IPS-11a (cell line): ENCODE measurements around the gene DSCAML1.
"Not testable (repeated sequence)": the region's sequence is repeated elsewhere in the genome, so short reads cannot be mapped to it uniquely, and the experiment has no call there.

Experiments
- H3K4me3 ChIP-seq: one replicate; pipeline ENCODE4 v1.5.1; 2013; ENCODE audit warnings: low read depth, low read length, control low read depth

Gene DSCAML1

DNA sequence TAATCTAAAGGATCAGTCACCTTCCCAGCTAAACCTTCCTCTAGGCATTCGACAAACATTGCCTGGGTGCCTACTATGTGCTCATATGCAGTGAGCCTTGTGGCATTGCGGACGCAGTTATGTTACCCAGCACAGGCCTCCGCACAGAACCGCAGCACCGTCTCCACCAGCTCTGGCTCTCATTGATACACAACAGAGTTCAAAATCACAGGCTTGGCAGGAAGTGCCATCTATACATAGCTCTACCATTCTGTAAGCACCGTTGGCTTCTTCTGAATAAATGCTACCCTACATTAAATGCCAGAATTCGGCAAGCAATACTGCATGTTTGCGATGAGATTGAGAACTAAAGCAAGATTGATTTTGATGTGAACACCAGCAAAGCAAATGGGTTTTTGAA, 31.0 kb downstream of the DSCAML1 start:
- H3K4me3 ChIP-seq: no peak overlapping the region

DNA sequence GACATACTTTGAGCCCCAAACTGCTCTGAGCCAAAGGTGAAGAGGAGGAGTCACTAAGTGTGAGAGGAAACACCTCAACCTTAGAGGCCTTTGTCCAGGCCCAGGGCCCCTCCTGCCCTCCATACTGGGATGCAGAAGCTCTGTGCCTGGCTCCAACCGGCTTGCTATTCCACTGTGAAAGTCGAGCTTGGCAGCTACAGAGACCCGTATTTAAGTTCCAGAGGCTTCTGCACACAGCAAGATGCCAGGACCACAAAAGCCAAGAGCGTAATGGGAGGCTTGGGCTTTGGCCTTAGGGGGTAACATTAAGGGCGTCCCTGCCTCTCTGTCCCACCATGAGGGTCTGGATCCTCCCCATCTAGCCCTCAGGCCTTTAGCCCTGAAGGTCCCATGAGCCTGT, 31.9 kb downstream of the DSCAML1 start:
- no peak overlapping the region for H3K4me3 ChIP-seq

DNA sequence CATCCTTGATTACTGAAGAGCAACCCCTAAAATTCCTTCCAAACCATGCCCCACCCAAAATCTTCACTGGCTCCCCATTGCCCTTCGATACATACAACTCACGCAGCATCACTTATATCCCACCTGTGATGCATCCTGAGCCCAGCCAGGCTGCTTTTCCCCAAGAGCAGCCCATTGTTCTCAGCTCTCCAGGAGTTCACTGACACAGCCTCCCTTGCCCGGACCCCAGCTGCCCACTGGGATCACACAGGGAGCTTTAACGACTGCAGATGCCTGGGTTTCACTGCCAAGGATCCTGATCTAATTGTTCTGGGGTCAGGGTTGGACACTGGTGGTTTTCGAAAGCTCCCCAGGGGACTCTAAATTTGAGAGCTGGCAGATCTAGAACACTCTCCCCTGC, 33.6 kb downstream of the DSCAML1 start:
- H3K4me3 ChIP-seq: not testable (repeated sequence)

DNA sequence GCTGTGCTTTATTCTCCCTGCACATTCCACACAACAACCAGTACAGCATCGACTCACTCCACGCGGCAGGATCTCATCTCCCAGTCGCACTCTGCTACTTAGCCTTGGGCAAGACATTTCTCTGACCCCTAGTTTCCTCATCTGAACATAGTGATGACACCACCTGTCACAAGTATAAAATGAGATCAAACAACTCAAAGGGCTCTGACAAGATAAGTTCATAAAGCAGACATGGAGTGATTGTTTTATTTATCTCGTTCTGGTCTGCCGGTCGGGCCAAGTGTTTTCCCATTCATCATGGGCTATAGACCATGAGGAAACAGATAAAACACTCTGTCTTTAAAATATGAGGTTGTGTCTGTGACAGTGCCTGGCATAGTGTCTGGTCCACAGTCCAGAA, 35.0 kb downstream of the DSCAML1 start:
- no peak overlapping the region for H3K4me3 ChIP-seq

DNA sequence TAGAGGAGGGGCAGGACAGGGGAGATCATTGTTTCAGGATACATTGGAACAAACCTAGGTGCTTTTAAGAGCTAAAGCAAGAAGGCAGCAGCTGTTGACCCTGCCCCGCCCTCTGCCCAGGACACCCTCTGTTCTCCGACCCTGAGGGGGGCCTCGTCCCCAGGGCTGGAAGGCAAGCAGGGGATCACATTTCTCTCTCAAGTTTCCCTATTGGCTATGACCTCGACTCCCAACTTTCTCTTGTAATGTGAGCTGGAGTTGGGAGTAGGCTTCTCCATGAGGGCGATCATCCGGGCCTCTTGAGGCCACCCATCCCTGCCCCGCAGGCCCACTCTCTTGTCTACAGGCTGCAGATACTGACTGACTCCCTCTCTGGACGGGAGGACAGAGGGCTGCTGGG, 37.7 kb downstream of the DSCAML1 start:
- no peak overlapping the region for H3K4me3 ChIP-seq

DNA sequence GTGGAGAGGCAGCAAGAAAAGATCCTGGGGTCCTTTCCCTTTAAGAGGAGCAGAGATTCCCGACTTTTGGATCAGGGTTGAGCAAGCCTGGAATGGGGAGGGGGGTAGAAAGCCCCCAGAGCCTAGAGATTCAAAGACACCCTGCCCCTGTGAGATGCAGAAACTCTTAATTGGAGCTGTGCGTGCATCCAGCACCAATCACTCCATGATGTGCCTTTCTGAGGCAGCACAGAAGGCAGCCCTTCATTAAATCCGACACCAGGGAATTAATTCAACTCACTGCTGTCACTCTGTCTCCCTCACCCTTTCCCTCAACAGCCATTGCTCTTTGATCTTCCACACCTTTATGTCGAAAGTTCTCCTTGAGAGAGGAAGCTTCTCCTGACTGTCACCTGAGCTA, 43.0 kb downstream of the DSCAML1 start:
- no peak overlapping the region for H3K4me3 ChIP-seq

DNA sequence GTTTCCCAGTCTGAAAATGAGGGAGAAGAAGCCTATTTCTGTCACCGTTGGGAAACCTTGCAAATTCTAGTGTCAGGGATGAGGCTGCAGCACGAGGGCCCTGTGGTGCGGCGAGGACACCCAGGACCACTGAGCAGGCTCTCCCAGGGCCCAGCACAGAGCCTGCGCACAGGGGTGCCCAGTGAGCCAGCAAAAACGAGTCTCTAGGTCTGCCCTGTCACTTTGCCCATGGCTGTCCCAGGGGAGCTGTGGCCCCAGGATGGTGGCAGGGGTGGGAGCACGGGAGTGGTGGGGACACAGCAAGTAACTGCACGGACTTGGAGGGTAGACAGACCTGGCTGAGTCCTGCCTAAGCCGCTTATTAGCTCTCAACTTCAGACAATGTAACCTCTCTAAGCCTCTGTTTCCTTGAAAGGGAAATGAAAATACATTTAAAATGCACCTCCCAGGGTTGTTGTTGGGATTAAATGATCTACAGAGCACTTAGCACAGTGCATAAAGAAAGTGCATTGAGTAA, 44.2 kb downstream of the DSCAML1 start:
- no peak overlapping the region for H3K4me3 ChIP-seq

DNA sequence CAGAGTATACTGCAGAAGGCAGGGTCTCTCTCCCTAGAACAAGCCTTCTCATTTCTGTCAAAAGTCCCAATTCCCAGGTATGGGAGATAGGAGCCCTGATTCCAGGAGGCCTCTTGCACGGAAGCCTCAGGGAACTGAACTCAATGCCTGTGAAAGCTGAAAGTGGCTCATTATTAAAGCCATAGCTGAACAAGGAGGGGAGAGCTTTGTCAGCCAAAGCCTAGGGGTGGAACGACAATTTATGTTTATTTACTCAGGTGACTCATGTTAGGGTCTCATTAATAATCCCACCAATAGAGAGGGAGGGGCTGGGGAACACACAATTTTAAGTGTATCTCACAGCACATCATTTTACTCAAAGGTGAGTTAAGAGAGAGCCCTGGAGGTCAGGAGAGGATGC, 44.9 kb downstream of the DSCAML1 start:
- no peak overlapping the region for H3K4me3 ChIP-seq

DNA sequence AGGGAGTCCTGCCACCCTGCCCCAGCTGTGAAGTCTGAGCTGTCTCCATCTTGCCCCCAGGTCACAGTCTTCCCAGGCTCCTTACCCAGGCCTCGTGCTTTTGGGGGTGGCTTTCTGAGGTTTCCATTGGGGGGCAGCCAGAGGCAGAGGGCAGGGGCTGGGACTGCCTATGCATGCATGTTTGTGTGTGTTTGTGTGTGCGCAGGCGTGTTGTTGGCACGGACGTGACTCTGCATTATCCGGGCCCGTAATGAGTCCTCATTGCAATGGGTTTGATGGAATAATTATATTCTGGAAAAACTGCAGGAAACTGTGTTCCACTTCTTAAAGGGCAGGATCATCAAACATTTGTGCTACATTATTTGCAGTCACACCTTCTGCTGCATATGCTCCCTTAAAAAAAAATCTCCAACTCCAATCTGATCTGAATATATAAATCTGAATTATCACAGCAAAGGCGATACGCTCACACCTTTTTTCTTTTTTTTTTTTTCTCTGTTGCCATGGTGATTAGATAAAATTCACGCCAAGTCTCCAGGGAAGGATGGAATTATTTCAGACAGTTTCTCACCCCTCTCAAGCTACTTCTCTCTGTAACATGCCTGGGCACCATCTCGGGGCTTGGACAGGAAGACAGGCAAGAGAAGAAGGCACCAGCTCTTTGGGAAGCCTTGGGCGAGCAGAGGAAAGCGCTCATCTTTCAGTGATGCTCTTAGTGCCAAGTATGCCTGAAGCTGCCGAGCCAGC, 45.9 kb downstream of the DSCAML1 start:
- no peak overlapping the region for H3K4me3 ChIP-seq

DNA sequence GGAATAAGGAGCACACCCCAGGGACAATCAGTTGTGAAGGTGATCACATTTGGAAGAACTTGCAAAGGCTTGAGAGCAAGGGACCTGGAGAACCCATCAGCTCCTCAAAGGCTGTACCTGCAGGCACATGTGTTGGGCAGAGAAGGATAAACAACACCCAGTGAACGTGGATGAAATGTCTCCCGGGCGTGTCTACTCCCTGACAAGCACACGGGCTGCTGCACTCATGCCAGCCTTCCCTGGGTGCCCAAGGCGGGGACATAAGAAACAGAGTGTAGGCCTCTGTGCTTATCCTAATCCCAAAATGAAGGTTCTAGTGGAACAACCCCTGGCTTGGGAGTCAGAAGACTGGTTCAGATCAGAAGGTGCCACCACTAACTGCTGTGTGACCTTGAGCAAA, 46.7 kb downstream of the DSCAML1 start:
- H3K4me3 ChIP-seq: no peak overlapping the region

DNA sequence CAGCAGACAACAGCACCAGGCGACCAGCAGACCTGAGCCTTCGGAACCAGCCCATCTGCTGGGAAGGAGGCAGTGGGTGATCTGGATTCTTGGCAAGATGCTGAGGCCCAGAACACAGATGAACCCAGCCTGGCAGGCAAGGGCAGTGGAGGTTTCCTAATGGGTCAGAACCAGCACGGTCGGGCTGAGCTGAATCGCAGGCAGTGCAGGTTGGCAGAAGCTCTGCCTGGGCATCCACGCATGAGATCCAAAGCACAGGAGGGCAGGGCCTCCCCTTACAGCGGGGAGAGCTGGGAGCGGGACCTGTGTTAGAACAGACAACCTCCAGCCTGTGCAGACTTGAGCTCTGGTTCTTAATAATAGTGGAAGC, 47.5 kb downstream of the DSCAML1 start:
- H3K4me3 ChIP-seq: no peak overlapping the region

DNA sequence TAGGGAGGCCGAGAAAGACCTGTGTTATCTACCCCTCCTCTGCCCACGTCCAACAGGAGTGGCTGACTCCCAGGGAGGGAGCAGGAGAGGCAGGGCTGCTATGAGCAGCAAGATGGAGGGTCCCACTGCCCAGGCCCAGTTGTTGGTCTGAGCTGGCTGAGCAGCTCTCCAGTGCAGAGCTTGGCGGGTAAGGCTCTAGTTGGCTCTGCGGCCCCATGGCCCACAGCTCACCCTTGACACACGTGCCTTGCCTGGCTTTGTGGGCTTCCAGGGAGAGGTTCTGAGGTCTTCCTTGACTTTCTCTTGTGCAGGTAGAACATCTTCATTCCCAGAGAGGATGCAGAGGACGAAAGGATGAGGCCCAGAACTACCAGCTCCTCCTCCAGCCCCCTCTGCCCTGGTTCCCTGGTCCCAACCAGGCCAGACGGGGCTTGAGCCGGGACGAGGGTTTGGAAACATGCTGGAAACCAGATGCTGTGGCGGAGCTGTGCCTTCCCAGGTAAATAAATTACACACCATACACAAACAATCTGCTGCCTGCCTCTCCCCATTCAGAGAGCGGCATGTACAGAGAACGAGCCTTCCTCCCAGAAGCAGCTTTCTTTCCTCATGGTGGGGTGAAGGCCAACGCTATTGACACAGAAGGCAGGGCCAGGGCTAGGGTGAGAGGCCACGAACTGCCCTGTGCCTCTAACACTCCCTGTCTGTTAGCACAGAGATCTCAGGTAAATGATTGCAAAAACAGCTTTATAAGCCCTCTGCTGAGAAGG, 48.1 kb downstream of the DSCAML1 start:
- H3K4me3 ChIP-seq: no peak overlapping the region

DNA sequence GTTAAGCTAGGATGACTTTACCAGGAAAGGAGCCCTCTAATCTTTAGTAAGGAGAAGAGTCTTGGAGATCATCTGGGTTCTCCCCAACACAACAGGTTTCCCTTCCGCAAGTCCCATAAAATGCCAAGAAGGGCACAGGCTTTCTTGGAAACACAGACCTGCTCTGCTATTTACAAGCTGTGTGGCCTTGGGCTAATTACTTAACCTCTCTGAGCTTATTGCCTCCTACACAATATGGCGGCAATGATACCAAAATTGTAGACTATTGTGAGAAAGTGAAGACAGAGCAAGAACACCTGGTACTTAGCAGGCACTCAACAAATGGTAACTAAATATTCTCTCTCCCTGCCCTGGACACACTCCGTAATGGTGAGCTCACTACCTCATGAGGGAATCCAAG, 49.1 kb downstream of the DSCAML1 start:
- H3K4me3 ChIP-seq: no peak overlapping the region

DNA sequence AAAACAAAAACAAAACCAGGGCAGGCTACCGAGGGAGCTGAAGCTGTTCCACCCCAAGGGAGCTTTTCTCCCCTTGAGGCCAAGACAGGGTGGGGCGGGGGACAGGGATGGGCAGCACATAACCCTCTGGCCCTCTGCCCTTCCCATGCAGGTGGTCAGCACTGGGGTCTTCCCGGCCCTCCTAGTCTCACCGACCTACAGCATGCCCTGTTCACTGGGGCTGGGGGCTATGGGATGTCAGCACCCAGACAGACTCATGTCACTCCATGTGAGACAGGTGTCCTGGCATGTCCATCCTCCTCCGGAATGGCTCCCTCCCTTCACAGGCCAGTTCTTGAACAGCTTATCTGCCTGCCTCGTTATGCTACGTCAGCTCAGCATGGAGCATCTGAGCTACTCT, 51.7 kb downstream of the DSCAML1 start:
- no peak overlapping the region for H3K4me3 ChIP-seq

DNA sequence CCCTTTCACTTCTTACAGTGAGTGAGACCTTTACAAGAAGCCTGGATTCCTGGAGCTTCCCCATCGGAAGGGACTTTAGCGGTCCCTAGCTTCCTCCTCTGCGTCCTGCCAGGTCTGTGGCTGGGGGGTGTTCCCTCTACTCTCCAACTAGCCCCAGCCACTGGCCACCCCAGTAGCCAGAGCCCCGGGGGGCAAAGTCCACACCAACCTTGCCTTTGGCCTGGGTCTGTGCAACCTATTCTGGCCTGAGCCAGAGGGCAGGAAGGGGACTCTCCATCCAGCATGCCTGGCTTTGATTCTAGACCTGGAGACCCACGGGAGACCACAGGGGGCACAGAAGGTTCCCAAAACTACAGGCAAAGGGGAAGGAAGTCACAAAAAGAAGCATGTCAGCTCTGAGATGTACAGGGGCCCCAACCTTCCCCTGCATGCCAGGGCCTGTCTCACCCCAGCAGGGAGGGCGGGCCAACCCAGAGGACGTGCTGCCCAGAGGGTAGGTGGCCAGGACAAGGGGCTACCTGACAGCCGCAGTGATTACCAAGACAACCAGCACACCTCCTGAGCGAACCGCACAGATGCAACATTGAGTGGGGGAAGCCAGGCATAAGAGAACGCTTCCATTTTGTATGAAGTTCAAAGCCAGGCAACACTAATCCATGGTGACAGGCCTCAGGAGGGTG, 52.4 kb downstream of the DSCAML1 start:
- H3K4me3 ChIP-seq: no peak overlapping the region

DNA sequence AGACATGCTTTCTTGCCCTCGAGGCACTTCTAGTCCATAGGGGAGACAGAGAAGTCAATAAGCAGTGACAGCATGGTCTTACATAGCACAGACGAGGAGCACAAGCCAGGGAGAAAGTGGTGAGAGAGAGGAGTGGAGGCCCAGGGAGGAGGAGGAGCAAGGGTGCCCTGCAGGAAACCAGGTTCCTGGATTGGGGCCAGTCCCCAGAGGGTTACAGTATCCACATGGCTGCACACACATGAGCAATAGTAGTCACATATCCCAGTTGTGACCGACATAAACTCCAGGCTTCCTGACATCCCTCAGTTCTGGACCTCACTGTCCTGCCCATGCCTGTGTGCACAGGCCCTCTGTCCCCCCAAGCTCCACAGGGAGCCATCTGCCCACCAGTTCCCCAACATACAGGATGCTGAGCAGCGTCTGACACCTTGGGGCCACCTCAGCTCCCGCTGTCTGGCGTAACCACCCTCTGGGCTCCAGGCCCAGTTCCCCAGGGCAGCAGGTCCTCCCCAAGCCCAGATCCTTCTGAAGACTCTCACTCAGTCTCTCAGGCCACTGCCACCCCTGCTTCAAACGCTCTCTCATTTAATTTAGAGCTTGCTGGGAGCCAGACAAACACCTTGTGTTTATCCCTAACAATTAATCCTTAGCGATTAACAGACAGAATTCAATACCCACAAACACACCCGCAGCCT, 53.7 kb downstream of the DSCAML1 start:
- no peak overlapping the region for H3K4me3 ChIP-seq

DNA sequence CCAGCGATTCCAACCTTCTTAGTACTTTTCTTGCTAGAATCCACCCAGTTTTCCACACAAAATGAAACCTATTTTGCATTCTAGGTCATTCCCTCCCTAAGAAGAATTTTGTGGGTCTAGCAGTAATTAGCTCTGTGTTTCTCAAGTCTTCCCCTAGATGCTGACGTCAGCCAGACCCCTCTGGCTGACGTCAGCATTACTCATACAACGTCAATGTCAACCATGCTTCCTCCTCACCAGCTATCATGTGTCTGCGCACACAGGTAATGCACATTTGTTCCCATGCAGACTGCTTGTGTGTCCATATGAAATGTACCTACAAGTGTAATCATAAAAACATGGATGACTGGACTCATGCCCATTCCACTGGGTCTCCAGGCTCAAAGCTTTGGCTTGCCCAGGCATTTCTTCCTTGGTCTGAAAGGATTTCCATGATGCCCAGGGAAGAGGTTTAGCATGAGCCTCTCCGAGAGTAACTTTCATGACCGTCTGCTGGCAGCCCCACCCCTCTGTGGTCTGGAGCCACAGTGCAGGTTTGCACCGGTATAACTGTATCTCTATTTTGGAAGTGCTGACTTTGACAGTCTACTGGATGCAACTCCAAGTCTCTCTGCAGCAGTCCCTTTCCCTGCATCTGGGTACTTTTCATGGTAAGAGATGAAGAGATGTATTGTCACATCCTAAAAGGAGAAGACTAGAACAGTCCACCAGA, 58.6 kb downstream of the DSCAML1 start:
- no peak overlapping the region for H3K4me3 ChIP-seq

DNA sequence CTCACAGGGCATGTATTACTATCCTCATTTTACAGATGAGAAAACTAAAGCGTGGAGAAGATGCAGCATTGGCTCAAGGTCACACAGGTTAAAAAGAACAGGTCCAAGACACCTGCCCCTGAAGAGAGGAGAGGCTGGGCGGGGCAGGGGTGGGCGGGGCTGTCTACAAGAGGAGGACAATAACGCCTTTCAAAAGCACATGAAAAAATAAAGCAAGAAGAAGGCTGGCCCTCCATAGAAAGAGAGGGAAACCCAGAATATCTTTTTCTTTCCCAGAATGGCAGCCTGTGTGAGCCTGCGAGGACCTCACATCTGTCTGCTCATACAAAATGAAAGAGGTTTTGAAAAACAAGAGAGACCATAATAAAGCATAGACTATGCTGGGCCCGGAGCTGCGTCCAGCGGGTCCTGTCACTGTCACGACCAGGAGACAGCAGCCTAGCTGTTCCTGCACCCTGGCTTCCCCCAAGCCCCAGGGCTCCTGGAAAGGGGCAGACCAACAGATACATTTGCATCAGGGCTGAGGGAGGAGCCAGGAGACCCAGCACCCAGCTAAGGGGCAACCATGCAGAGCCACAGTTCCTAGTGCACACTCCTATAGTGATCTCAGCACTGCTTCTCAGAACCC, 61.6 kb downstream of the DSCAML1 start:
- no peak overlapping the region for H3K4me3 ChIP-seq

DNA sequence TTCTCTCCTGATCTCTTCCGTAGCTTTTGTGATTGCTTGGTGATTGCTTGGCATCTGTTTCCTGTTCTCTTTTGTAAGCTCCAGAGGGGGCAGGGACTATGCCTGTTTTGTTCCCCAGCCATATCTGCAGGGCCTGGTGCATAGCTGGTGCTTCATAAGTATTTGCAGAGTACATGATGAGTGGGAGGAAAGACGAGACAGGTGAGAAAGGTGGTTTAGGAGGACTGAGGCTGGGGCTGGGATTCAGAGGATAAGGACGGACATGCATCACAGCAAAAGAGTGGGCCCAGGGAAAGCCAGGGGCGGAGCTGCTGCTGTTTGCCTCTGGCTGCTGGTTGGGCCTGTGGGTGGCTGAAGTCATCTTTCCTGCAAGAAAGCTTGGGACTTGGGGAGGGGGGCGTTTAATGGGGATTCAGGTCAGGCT, 62.4 kb downstream of the DSCAML1 start:
- H3K4me3 ChIP-seq: no peak overlapping the region

DNA sequence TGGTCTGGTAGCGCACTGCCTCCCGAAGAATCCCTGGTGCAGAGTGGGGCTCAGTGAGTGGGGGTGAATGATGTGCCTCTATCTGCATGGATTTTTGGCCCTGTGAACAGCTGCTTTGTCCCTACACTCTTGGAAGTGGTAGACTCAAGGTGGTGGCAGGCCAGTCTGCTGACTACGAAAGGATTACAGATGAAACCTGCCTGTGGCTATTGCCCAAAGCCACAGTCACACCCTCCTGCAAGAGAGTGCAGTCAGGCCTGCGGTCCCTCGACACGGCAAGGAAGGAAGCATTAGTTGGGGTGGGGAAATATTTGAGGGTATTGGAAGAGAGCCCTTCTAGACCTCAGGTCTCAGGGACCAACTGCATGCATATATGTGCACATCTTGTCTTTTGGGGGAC, 63.7 kb downstream of the DSCAML1 start:
- no peak overlapping the region for H3K4me3 ChIP-seq
